Testis (tissue), 3 donors: ENCODE data around the gene ID3. TPM values are rescaled to one million over a fixed set of nuclear protein-coding genes. Genes with fewer than 3 reads are reported as not detected.

Source experiments
- DNase-seq: peaks from one replicate; pipeline ENCODE4 v3.0.0-alpha.2; 2019
- H3K27ac ChIP-seq, 2 donors: fragments of 200-600 bp; sonication (generic); one replicate each; pipeline ENCODE4 v1.5.1; 2019
- H3K27me3 ChIP-seq: fragments of 200-600 bp; sonication (generic); one replicate; pipeline ENCODE4 v1.5.1; 2019
- H3K36me3 ChIP-seq: fragments of 200-600 bp; sonication (generic); one replicate; pipeline ENCODE4 v1.5.1; 2017; ENCODE audit warnings: low read depth; ENCODE audit errors: missing control alignments
- H3K4me1 ChIP-seq: fragments of 200-600 bp; sonication (generic); one replicate; pipeline ENCODE4 v1.5.1; 2019
- H3K4me3 ChIP-seq, 2 donors: fragments of 200-600 bp; sonication (generic); one replicate each; pipeline ENCODE4 v1.5.1; 2017 to 2019
- H3K9me3 ChIP-seq: fragments of 200-600 bp; sonication (generic); one replicate; pipeline ENCODE4 v1.5.1; 2017
- CTCF ChIP-seq, 3 experiments: fragments of 450-650 bp in 2 of 3; fragments of 200-600 bp in 1 of 3; sonication (generic) in 1 of 3; IDR thresholded peaks; one replicate each; pipeline ENCODE4 v1.5.1; 2016 to 2019; ENCODE audit warnings: antibody characterized with exemption in 3 of 3, mild to moderate bottlenecking in 2 of 3, moderate library complexity in 1 of 3
- POLR2A ChIP-seq: fragments of 450-650 bp; IDR thresholded peaks from one replicate; pipeline ENCODE4 v1.6.1; 2017; ENCODE audit warnings: antibody characterized with exemption, mild to moderate bottlenecking, moderate library complexity
- WGBS, 2 donors: methylation state at CpG; one replicate each; pipeline ENCODE4 v1.1.5; 2018; 5-methylcytosine and 5-hydroxymethylcytosine counted together
- intact Hi-C: fragments of 100-400 bp; cut with DNase I; formaldehyde crosslinking; loops from one replicate; pipeline ENCODE4 v1.15.1; 2023; ENCODE audit warnings: low total_unique reads
- polyA plus RNA-seq: library from polyadenylated mRNA; stranded (reverse); fragments of 350-450 nt; fragmentation: Illumina TruSeq; extraction: RNeasy Lipid Tissue Mini Kit (QIAGEN cat#74804); gene quantifications from one replicate; pipeline ENCODE4 v1.2.3, GENCODE V29; 2014; ENCODE audit warnings: low read depth, low replicate concordance; ENCODE audit not compliant: insufficient read depth
- total RNA-seq, 2 donors: library from RNA; depleted of rRNA; stranded (reverse); fragments of >200 nt; gene quantifications; one replicate each; pipeline ENCODE4 v1.2.3, GENCODE V29; 2016

The ID3 gene
- total and polyA plus RNA-seq, 3 donors from 2014 or later = 24.5 to 34.5 (median 27.2) TPM

DNA sequence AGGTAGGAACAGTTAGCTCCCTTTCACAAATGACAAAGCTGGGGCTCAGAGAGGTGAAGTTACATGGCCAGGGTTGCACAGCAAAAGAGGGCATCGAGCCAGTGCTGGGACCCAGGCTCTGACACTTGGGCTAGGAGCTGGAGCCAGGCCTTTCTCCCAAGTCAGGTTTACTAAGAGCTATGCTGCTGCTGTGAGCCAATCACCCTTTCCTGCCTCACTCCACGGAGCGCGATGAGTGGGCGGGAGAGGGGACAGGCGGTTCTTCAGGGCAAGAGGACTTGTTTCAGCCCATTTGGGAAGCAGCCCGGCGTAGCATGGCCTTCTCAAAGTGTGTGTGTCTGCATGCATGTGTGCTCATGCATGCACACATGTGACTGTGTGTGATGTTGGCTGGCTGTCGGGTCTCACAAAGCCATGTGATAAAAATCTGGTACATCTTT is 10.6 kb downstream of the ID3 start:
- no peak for DNase-seq
- H3K4me1 ChIP-seq = no peaks in the 10 kb centered on the region
- H3K27me3 ChIP-seq = no peaks in the 10 kb centered on the region
- intact Hi-C loops = no loop called here
- H3K9me3 ChIP-seq = no peaks in the 10 kb centered on the region
- no peak for TF ChIP-seq CTCF (IDR thresholded peaks at IDR 0.05)
- no peak for TF ChIP-seq POLR2A
- WGBS, 2 donors = 39 to 62% methylated on average over 9 of the region's 9 CpGs
- H3K36me3 ChIP-seq = no peaks in the 10 kb centered on the region
- no peak overlapping the region for H3K27ac ChIP-seq
- H3K4me3 ChIP-seq = no peak overlapping the region

GRCh38 chr1:23546897-23547584 is 12.3 kb downstream of the ID3 start:
- Histone ChIP-seq H3K27me3 (no peaks in the 10 kb centered on the region), H3K4me3 (no peak overlapping the region), H3K4me1 (no peaks in the 10 kb centered on the region), H3K27ac (no peak overlapping the region), H3K9me3 (no peaks in the 10 kb centered on the region), H3K36me3 (no peaks in the 10 kb centered on the region)
- no peak for DNase-seq
- TF ChIP-seq POLR2A = no peak
- TF ChIP-seq CTCF (IDR thresholded peaks at IDR 0.05) = no peak
- WGBS, 2 donors = 85 to 92% methylated on average over 8 of the region's 8 CpGs
- intact Hi-C loops = no loop called here

- Histone ChIP-seq H3K27ac (no peak overlapping the region), H3K9me3 (no peaks in the 10 kb centered on the region), H3K27me3 (no peaks in the 10 kb centered on the region), H3K36me3 (no peaks in the 10 kb centered on the region), H3K4me3 (no peak overlapping the region), H3K4me1 (no peaks in the 10 kb centered on the region)
- intact Hi-C loops = no loop called here
- 92 to 93% methylated on average over 8 to 9 of the region's 9 CpGs for WGBS, 2 donors
- TF ChIP-seq CTCF (IDR thresholded peaks at IDR 0.05) = no peak
- no peak for TF ChIP-seq POLR2A
- no peak for DNase-seq
Measured at GRCh38 chr1:23545851-23546250, 13.4 kb downstream of the ID3 start.

DNA sequence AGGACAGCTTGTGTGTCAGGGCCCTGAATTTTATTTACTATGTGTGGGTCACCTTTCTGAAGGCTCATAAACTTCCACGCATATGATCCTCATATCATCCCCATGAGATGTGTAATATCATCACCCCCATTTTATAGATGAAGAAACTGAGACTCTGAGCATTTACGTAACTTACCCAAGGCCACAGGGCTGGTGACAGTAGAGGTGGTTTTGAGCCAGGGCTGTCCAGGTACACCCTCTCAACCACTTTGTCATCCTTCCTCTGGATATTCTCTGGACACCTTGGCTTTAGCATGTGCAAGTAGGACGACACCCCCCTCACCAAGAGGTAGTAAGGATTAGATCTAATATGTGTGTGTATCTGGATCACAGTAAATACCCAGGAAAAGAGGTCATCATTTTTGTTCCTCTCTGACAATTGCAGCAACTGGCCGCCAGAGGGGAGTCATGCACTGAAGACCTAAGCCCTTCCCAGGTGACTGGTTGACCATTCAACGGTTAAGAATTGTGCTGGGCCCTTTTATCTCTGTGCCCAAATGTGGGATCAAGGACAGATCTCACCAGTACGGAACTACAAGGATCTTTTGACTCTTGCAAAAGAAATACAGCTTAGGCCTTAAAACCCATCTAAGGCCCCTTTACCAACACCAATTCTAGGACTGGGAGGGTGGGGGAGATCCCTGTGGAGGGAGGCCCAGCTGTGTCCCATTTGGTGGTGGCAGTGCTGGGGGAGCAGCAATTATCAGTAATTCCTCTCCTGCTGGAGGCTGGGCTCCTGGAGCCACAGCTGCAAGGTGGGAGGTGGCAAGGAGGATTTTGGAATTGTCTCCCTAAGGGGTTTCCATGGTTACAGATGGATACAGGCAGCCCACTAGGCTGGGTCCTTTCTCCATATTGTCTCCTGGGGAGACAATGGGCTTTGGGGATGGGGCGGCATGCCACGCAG is 14.6 kb downstream of the ID3 start:
- no peak overlapping the region for H3K4me3 ChIP-seq
- H3K27ac ChIP-seq = no peak overlapping the region
- intact Hi-C loops = loop anchor here (5.0 kb wide), 1 partner anchor 93 kb away; no protein-coding TSS in a partner anchor
- no peaks in the 10 kb centered on the region for H3K36me3 ChIP-seq
- peaks cover 2% of the 10 kb centered on the region for H3K4me1 ChIP-seq
- no peak for TF ChIP-seq POLR2A
- peak; percentile 85 to 97 (median 95) for TF ChIP-seq CTCF (IDR thresholded peaks at IDR 0.05)
- no peaks in the 10 kb centered on the region for H3K9me3 ChIP-seq
- H3K27me3 ChIP-seq = no peaks in the 10 kb centered on the region
- peak; percentile 82 for DNase-seq
- 41 to 49% methylated on average over 6 to 7 of the region's 8 CpGs for WGBS, 2 donors
